Left renal cortex interstitium (tissue), 4 donors: ENCODE results near the gene KIF5A. TPM values are rescaled to one million over a fixed set of nuclear protein-coding genes. Genes with fewer than 3 reads are reported as not detected.
"Not testable (repeated sequence)": the region's sequence is repeated elsewhere in the genome, so short reads cannot be mapped to it uniquely, and the experiment has no call there.

Experiments used
- DNase-seq, 4 donors: peaks; one replicate each; pipeline ENCODE4 v3.0.0-alpha.2; 2013; ENCODE audit warnings: low read depth in 4 of 4, low spot score in 2 of 4, missing footprints in 1 of 4
- polyA plus RNA-seq, 4 donors: library from polyadenylated mRNA; unstranded; fragments of 120-200 nt; gene quantifications; one replicate each; pipeline ENCODE4 v1.2.1, GENCODE V29; 2013; ENCODE audit not compliant: insufficient read length in 4 of 4

The KIF5A gene
- polyA plus RNA-seq, 4 donors = 0.30 to 1.0 (median 0.54) TPM

- DNase-seq = no peak
Observed at GRCh38 chr12:57552306-57552651, 2.4 kb downstream of the KIF5A start.

- no peak for DNase-seq
Observed at GRCh38 chr12:57552835-57553313, 3.0 kb downstream of the KIF5A start.

GRCh38 chr12:57553343-57554202 is 3.7 kb downstream of the KIF5A start:
- DNase-seq = no peak

- no peak for DNase-seq
Observed at GRCh38 chr12:57554453-57554852, 4.6 kb downstream of the KIF5A start.

- DNase-seq = no peak
Observed at GRCh38 chr12:57554897-57555296, 5.1 kb downstream of the KIF5A start.

- DNase-seq = no peak
Observed at GRCh38 chr12:57558864-57559263, 9.0 kb downstream of the KIF5A start.

- no peak for DNase-seq
Observed at GRCh38 chr12:57560516-57560915, 10.7 kb downstream of the KIF5A start.

- DNase-seq = not testable (repeated sequence)
Observed at GRCh38 chr12:57561117-57561516, 11.3 kb downstream of the KIF5A start.

GRCh38 chr12:57563358-57563757 is 13.5 kb downstream of the KIF5A start:
- DNase-seq = no peak

- no peak for DNase-seq
Observed at GRCh38 chr12:57564178-57564740, 14.4 kb downstream of the KIF5A start.

GRCh38 chr12:57568838-57569237 is 19.0 kb downstream of the KIF5A start:
- DNase-seq = no peak

- no peak for DNase-seq
Observed at GRCh38 chr12:57569858-57570257, 20.0 kb downstream of the KIF5A start.

GRCh38 chr12:57570438-57570837 is 20.6 kb downstream of the KIF5A start:
- DNase-seq = not testable (repeated sequence)

- DNase-seq = no peak
Observed at GRCh38 chr12:57571926-57572762, 22.3 kb downstream of the KIF5A start.

- DNase-seq = no peak
Observed at GRCh38 chr12:57574795-57575194, 25.0 kb downstream of the KIF5A start.

GRCh38 chr12:57575771-57576612 is 26.1 kb downstream of the KIF5A start:
- no peak for DNase-seq

- no peak for DNase-seq
Observed at GRCh38 chr12:57576613-57577160, 26.8 kb downstream of the KIF5A start.

- no peak for DNase-seq
Observed at GRCh38 chr12:57577981-57578758, 28.3 kb downstream of the KIF5A start.

- DNase-seq = no peak
Observed at GRCh38 chr12:57579011-57579410, 29.2 kb downstream of the KIF5A start.
